GM12873 (cell line): Measurements from ENCODE around the gene IDH2.

Experiments used
- TF ChIP-seq, protein P1 (sequence below): IDR thresholded peaks from 2 replicates; pipeline ENCODE4 v1.5.1; 2012; ENCODE audit warnings: low read depth, mild to moderate bottlenecking, moderate library complexity, low read length, control low read depth; ENCODE audit not compliant: insufficient read depth; ENCODE audit errors: missing control alignments

The IDH2 gene

DNA sequence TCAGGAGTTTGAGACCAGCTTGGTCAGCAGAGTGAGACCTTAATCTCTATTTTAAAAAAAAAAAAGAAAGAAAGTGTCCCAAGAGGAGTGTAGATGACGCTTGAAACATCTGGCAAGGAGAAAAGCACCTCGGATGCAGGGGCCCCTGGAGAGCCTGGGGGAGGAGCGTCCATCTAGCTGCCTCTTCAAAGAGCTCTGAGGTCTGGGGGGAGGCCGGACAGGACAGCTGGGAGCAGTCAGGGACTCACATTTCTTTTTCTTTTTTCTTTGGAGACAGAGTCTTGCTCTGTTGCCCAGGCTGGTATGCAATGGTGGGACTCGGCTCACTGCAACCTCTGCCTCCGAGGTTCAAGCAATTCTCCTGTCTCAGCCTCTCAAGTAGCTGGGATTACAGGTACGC lies 3.3 kb upstream of the IDH2 start:
- TF ChIP-seq, protein P1, sequence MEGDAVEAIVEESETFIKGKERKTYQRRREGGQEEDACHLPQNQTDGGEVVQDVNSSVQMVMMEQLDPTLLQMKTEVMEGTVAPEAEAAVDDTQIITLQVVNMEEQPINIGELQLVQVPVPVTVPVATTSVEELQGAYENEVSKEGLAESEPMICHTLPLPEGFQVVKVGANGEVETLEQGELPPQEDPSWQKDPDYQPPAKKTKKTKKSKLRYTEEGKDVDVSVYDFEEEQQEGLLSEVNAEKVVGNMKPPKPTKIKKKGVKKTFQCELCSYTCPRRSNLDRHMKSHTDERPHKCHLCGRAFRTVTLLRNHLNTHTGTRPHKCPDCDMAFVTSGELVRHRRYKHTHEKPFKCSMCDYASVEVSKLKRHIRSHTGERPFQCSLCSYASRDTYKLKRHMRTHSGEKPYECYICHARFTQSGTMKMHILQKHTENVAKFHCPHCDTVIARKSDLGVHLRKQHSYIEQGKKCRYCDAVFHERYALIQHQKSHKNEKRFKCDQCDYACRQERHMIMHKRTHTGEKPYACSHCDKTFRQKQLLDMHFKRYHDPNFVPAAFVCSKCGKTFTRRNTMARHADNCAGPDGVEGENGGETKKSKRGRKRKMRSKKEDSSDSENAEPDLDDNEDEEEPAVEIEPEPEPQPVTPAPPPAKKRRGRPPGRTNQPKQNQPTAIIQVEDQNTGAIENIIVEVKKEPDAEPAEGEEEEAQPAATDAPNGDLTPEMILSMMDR = no peak

DNA sequence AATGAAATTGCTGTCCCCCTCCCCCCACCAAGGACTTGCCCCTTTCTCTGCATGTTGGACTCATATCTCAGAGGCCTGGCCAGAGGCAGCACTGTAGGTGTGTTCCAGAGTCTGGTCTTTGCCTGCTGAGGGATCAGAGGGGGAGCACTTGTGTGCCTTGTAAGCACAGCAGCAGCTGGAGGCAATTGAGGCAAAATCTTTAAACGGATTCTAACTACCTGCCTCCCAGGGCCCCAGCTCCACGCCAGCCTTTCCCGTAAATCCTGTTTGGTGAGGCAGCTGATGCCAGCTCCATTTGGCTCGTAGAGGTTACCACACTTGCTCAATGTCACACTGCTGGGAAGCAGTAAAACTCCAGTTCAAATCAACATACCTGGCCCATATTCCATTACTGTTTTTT lies 2.3 kb upstream of the IDH2 start:
- TF ChIP-seq, protein P1 = no peak

DNA sequence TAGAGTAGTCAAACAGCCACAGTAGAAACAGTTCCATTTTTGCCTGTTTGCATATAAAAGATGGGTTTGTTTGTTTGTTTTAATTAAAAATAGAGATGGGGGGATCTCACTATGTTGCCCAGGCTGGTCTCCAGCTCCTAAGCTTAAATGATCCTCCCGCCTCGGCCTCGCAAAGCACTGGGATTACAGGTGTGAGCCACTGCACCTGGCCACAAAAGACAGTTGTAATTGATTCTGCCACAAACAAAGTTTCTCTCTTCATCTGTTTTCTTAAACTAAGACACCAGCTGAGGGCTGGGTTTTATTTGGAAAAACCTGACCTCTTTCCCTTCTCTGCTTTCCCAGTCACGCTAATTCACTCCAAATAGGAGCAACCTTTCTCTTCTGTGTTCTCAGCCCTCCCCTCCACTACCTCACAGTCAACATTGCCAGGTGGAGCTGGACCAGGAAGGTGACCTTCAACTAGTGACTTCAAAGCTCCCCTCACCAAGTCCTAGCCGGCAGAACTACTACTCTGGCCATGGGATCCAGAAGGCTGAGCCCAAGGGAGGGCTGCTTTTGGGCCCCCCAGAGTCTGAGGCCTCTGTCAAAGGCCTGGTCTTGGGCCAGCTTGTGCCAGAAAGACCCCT lies 1.5 kb upstream of the IDH2 start:
- TF ChIP-seq, protein P1 = no peak

DNA sequence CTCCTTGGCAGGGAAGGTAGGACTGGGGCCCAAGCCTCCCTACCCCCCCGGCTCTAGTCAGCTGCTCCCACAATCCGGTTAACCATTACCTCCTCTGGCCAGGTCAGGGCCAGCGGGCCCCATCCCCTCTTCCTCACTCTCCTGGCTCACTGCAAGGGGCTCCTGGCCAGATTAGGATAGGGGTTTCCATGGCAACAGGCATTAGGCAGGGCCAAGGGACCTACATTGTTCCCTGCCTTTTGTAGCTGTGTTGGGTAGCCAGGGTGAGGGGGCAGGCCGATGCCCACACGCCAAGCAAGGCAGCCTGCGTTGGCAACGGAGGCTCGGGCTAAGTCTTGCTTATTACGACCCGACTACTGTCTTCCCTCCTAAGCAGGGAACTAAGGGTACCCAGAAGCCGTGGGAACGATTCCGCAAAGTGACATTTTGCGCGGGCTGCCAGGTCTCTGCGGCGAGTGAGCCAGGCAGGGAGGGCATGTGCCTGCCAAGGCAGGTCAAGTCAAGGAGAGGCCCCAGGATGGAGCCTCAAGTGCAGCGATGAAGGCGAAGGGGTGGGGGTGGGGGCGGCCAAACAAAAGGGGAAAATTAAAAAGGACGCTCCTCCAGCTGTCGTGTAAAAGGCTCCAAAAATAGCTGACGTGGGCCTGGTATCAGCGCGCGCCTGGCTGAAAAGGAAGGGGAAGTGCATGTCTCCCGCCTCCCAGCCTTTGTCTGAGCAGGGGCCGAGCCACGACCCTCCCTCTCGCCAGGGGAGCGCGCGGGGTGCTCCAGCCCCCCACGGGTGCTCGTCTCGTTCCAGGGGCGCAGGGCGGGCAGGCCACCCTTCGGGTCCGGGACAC lies 919 bp downstream of the IDH2 start:
- TF ChIP-seq, protein P1 = no peak

DNA sequence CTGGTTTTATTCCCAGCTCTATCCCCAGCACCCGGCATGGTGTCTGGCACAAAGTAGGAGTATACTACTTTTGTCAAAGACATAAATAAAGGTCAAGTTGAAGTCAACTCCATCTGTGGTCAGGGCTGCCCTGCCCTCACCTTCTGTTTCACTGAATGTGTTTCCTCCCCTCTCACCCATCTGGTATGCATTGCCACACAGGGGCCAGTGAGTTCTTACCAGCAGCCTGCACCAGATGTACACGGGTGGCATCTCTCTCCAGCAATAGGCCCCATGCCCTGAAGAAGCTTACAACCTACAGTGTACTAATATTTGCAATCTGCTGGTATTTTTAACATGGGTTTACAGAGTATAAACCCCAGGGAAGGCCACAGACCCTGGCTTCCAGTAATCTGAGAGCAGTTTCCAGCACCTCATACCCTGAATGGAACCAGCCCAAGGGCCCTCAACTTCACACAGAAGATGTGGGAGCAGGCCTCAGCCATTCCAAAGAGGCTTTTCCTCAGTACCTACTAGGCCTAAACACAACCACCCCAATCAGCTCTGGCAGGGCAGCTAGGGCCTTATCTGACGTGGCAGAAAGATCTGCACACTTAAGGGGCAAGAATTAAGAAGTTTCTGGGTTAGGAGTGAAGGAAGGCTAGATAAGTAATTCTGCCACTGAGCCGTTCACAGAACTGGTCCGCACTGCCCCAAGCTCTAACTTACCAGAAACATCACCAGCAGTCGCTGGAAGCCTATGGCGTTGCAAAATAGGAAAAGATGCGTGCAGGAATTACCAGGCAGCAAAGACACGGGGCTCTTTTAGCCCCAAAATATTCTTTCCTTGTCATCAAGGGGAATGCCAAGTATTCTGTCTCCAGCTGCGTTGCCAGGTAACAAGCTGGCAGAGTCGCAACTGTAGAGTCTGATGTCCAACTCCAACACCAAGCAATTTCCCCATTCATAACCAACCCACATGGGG lies 2.1 kb downstream of the IDH2 start:
- TF ChIP-seq, protein P1 = no peak

DNA sequence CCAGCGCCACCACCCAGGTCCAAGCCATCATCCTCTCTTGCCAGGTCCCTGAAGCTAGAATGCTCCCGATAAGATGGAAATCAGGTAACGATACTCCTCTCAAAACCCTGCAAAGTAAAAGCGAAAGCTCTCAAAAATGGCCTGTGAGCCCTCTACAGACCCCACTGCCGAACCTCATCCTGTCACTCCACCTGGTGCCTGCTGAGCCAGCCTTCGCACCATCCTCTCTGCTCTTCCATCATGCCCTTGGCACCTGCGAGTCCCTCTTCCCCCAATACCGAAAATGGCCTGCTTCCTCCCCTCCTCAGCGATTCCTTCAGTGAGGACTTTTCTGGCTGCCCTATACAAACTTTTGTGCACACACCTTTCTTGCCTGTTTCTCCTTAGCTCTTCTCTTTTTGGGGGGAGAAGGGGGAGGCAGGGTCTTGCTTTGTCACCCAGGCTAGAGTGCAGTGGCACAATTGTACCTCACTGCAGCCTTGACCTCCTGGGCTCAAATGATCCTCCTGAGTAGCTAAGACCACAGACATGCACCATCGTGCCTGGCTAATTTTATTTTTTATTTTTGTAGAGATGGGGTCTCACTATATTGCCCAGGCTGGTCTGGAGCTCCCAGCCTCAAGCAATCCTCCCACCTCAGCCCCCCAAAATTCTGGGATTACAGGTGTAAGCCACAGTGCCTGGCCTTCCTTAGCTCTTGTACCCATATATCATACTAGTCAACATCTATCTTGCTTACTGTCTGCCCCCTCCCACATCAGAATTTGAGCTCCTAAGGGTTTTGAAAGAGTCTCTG lies 3.0 kb downstream of the IDH2 start:
- TF ChIP-seq, protein P1 = no peak
